ENCODE results near the gene ANKRD34B.

ANKRD34B gene

DNA sequence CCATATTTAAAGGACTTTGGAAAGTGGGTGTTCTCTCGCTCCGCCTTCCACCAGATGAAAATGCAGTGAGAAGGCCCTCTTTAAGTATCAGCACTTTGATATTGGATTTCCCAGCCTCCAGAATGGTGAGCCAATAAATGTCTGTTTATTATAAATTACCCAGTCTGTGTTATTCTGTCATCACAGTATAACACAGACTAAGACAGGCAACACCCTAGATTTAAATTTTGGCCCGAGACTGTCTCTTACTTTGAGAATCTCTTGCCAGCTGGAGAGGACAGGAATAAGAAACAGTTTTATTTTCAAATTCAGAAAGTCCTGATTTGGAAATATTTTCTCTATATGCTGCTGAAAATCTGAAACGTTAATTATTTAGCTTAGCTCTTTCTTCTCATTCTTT, 60.7 kb downstream of the ANKRD34B start:
- DNase-seq (ENCODE audit: extremely low spot score) = no peak
- ChIA-PET POLR2A (no interaction called here), CTCF (no interaction called here)
- TF ChIP-seq, protein P1, sequence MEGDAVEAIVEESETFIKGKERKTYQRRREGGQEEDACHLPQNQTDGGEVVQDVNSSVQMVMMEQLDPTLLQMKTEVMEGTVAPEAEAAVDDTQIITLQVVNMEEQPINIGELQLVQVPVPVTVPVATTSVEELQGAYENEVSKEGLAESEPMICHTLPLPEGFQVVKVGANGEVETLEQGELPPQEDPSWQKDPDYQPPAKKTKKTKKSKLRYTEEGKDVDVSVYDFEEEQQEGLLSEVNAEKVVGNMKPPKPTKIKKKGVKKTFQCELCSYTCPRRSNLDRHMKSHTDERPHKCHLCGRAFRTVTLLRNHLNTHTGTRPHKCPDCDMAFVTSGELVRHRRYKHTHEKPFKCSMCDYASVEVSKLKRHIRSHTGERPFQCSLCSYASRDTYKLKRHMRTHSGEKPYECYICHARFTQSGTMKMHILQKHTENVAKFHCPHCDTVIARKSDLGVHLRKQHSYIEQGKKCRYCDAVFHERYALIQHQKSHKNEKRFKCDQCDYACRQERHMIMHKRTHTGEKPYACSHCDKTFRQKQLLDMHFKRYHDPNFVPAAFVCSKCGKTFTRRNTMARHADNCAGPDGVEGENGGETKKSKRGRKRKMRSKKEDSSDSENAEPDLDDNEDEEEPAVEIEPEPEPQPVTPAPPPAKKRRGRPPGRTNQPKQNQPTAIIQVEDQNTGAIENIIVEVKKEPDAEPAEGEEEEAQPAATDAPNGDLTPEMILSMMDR (IDR thresholded peaks at IDR 0.05; ENCODE audit: control extremely low read depth, extremely low read depth, low read depth, missing control alignments) = no peak

DNA sequence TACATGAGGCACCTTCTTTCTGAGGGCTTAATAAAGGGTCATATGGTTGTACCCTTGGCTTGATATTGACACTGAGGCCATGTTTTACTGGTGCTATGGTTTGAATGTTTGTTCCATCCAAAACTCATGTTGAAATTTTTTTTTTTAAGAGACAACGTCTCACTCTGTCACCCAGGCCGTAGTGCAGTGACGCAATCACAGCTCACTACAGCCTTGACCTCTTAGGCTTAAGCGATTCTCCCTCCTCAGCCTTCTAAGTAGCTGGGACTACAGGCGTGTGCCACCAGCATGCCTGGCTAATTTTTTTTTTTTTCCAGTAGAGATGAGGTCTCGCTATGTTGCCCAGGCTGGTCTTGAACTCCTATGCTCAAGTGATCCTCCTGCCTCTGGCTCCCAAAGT, 61.2 kb downstream of the ANKRD34B start:
- TF ChIP-seq, protein P1 (IDR thresholded peaks at IDR 0.05; ENCODE audit: control extremely low read depth, extremely low read depth, low read depth, missing control alignments) = no peak
- POLR2A ChIA-PET = no interaction called here
- CTCF ChIA-PET = no interaction called here
- DNase-seq (ENCODE audit: extremely low spot score) = no peak

GRCh38 chr5:80507663-80508062, 62.4 kb downstream of the ANKRD34B start:
- CTCF ChIA-PET = interaction anchor here (2.0 kb wide), 1 partner anchor 11 kb away, joined by 4 read pairs; no protein-coding TSS in a partner anchor
- DNase-seq (ENCODE audit: extremely low spot score) = no peak
- TF ChIP-seq, protein P1 (IDR thresholded peaks at IDR 0.05; ENCODE audit: control extremely low read depth, extremely low read depth, low read depth, missing control alignments) = no peak
- POLR2A ChIA-PET = no interaction called here
